ENCODE measurements around the gene MED16.
"Not testable (repeated sequence)": the region's sequence is repeated elsewhere in the genome, so short reads cannot be mapped to it uniquely, and the experiment has no call there.

The MED16 gene

DNA sequence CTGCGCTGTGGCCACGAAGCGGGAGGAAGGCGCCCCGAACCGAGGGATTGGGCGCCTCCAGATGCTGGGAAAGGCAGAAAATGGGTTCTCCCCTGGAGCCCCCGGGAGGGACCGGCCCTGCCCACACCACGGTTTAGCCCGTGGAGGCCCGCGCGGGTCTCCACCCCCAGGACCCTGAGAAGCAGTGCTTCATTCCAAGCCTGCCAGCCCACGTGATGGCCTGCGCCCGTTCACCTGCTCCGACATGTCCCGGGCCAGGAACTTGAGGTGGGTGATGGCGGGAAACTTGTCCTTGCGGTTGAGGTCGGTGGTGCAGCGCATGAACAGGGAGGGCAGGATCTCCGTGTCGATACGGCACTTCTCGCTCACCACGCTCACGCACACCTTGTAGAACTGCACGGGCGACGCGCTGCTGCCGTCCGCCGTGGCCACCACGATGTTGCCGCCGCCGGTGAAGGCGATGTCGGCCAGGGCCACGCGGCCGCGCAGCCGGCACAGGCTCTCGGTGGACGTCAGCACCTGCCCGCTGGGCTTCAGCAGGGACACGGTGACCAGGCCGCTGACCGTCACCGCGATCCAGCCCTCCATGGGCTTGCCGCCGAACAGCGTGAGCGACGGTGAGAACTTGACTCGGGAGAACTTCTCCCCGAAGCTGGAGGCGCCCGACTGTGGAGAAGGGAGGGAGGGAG lies 7.3 kb downstream of the MED16 start:
- DNase-seq = no peak

DNA sequence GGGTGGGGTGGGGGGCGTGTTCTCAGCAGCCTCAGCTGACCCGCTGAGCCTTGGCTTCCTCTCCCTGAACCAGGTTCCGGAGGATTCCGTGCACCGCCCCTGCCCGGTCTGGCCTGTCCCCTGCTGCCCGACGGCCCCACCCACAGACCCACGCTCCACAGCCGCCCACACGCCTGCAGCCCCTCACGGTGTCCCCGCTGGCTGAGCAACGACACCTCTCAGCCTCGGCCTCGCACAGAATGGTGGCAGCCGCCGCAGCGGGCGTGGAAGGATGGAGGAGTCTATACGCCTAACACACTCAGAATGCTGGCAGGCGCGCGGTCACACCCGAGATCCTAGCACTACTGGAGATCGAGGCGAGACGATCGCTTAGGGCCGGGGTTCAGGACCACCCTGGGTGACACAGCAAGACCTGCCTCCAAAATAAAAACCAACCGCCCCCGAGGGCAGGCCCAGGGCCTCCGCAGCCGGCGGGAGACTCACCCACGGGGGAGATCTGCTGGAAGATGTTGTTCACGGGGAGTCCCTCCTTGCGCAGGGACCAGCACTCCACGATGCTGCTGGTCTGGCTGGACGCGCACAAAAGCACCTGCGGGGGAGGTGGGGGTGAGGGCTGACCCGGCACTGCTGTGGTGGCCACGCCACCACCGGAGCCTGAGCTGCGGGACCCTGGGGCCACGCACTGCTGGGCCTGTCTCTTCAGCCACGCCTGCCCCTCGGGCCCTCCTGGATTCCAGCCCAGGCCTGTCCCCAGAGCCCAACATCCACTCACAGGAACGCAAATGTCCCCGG lies 8.4 kb downstream of the MED16 start:
- no peak for DNase-seq

DNA sequence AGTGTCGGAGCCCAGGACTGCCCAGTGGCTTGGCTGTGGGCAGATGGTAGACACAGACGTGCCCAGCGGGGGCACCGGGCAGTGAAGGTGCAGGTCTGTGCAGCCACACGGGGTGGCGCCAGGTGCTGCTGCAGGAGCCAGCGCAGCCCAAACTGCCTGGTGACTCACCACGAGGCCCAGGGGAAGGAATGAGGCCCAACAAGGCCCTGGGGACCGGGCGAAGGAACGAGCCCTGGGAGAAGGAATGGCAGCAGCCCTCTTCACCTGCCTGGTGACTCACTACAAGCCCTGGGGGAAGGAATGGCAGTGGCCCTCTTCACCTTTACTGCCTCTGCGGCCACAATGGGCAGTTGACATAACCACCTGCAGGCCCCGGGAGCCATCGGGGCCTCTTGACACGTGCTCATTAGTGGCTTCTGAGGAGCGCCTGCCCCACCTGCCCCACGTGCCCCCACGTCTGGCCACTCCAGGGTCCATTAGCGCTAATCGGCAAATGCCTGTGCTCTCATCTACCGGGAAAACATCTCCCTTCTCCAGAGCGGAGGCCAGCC lies 9.3 kb downstream of the MED16 start:
- no peak for DNase-seq

DNA sequence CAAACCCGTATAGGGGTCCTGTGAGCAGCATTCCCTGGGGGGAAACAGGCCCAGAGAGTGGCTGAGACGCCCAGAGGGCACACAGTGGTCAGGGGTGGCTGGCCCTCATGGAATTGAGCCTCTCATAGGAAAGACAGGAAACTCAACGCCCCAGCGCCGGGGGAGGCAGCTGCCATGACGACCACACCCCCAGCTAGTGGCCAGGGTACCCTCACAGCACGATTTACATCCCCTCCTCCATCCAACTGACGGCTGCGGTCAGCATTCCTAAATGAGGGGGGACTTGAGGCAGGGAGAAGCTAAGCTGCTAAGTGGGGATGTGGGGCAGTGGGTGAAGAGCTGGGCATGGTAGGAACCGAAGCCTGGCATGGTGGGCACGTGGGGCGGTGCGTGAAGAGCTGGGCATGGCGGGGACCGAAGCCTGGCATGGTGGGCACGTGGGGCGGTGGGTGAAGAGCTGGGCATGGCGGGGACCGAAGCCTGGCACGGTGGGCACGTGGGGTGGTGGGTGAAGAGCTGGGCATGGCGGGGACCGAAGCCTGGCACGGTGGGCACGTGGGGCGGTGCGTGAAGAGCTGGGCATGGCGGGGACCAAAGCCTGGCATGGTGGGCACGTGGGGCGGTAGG lies 10.0 kb downstream of the MED16 start:
- no peak for DNase-seq

DNA sequence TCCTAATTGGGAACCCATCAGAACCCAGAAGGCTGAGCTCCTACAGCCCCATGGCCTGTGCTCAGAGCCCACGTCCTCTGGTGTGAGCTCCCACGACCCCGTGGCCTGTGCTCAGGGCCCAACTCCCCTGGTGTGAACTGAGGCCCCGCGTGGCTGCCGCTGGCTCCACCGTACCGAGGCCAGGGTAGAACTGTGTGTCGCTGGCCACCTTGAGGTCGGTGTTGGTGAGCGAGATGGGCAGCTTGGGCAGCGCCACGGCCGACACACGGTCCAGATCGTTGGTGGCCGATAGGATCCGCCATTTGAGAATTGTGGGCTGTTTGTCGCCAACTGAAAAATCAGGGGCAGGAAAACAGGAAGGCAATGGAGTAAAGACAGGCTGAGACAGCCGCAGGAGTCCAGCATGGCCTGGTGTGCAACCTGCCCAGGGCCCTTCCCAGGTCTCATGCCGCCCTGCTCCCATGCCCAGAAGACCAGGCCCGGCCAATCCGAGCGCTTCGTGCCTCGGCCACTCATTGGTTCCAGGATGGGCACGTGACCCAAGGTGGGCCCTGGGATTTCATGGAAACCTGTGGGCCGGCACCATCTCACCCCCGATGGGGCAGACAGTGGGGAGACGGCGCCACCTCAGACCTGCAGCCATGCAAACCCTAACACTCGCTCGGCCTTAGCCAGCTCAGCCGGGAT lies 11.5 kb downstream of the MED16 start:
- no peak for DNase-seq

DNA sequence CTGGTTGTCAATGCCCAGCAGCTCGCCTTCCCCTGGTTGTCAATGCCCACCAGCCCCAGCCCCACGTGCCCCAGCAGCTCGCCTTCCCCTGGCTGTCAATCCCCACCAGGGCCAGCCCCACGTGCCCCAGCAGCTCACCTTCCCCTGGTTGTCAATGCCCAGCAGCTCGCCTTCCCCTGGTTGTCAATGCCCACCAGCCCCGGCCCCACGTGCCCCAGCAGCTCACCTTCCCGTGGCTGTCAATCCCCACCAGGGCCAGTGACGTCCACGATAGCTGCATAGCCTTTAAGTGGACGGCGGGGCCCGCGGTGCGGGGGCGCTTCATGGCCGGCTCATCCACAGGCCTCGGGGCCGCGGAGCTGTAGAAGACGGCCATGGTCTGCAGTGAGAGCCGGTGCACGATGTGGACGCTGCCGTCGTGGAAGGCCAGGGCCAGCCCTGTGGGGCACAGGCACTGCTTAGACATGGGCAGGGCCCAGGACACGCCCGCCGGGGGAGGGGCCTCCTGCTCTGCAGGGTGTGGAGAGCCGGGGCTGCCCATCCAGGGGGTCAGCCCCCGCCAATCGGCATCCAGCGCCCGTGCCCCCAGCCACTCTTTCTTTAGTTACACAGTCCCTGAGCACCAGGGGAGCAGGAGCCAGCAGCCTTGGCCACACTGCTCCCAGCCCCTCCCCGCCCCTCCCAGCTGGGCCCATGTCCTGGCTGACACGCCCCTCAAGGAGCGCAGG lies 13.1 kb downstream of the MED16 start:
- no peak for DNase-seq

DNA sequence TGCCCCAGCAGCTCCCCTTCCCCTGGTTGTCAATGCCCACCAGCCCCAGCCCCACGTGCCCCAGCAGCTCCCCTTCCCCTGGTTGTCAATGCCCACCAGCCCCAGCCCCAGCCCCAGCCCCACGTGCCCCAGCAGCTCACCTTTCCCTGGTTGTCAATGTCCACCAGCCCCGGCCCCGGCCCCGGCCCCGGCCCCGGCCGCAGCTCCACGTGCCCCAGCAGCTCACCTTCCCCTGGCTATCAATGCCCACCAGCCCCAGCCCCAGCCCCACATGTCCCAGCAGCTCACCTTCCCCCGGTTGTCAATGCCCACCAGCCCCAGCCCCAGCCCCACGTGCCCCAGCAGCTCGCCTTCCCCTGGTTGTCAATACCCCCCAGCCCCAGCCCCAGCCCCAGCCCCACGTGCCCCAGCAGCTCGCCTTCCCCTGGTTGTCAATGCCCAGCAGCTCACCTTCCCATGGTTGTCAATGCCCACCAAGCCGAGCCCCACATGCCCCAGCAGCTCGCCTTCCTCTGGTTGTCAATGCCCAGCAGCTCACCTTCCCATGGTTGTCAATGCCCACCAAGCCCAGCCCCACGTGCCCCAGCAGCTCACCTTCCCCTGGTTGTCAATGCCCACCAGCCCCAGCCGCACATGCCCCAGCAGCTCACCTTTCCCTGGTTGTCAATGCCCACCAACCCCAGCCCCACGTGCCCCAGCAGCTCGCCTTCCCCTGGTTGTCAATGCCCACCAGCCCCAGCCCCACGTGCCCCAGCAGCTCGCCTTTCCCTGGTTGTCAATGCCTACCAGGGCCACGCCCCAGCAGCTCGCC lies 14.0 kb downstream of the MED16 start:
- not testable (repeated sequence) for DNase-seq

DNA sequence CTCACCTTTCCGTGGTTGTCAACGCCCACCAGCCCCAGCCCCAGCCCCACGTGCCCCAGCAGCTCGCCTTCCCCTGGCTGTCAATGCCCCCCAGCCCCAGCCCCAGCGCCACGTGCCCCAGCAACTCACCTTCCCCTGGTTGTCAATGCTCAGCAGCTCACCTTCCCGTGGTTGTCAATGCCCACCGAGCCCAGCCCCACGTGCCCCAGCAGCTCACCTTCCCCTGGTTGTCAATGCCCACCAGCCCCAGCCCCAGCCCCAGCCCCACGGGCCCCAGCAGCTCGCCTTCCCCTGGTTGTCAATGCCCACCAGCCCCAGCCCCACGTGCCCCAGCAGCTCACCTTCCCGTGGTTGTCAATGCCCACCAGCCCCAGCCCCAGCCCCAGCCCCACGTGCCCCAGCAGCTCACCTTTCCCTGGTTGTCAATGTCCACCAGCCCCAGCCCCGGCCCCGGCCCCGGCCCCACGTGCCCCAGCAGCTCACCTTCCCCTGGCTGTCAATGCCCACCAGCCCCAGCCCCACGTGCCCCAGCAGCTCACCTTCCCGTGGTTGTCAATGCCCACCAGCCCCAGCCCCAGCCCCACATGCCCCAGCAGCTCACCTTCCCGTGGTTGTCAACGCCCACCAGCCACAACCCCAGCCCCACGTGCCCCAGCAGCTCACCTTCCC lies 14.9 kb downstream of the MED16 start:
- not testable (repeated sequence) for DNase-seq

DNA sequence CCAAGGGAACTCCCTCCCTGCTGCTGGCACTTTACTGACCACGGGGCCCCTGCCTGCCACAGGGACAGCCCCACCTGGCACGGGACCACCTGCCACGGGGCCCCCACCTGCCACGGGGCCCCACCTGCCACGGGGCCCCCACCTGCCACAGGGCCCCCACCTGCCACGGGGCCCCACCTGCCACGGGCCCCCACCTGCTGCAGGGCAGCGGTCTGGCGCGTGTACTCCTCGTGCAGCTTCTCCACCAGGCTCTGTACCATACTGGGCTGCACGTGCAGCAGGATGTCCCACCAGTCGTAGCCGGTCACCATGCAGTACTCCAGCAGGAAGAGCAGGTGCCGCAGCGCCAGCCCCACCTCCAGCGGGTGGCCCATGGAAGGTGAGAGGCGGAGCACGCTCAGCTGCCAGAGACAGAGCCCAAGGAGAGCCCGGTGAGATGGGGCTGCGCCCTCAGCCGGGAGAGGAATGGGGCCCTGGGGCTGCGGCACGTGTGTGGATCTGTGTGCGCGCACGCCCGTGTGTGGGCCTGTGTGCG lies 16.1 kb downstream of the MED16 start:
- no peak for DNase-seq

DNA sequence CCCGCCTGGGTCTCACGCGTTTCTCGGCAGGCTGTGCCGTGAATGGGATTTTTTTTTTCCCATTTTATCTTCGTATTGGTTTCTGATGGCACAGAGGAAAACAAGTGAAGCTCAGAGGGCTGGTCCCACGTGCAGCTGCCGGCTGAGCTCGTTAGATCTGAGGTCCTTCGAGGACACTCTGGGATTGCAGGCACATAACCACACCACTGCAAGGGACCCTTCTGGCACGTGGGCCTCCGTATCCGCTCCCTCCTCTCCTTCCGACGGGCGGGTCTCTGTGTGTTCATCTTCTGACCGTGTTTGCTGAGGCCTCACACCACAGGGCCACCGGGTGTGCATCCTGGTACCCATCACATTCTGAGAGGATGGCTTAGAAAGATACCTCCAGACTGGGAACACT lies 16.9 kb downstream of the MED16 start:
- no peak for DNase-seq

DNA sequence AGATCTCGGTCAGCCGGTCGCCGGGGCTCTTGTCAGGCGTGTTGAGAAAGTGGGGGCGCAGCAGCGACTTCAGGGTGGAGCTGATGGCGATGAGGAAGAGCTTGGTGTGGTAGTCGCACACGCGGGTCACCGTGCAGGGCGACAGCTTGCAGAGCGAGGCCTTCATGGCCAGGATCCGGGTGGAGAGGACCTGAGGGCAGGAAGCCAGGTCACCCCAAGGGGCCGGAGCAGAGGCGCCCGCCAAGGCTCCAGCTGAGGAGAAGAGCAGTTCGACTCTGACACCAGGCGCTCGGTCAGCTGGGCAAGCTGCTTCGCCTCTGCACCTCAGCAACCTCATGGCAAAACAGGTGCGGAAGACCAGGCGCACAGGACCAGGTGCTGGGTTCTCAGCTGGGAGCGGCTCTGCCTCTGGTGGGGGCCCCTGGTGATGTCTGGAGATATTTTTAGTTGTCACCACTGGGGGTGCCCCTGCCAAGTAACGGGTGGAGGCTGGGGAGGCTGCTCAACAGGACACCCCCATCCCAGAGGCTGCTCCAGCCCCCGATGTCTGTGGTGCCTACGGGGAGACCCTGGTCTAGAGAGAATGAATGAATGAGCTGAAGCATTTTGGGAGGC lies 17.6 kb downstream of the MED16 start:
- no peak for DNase-seq

DNA sequence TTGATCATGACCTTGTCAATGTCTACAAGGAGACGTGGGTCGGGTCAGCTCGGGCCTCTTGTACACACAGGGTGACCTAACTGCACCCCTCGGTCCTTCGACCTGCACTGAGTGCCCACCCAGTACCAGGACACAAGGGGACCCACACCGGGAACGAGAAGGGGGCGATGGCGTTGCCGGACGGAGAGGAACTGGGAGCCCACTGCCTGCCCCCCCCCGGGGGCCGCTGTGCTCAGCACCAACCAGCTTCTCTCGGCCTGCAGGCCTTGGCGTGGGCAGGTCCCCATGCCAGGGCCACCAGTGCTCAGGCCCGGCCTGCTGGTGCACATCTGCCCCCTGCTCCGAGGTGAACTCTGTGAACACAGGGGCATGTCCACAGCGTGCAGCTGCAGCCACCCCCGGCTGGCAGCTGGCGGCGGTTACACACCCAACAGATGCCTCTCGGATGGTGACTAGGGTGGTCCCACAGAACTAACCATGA lies 19.4 kb downstream of the MED16 start:
- no peak for DNase-seq

DNA sequence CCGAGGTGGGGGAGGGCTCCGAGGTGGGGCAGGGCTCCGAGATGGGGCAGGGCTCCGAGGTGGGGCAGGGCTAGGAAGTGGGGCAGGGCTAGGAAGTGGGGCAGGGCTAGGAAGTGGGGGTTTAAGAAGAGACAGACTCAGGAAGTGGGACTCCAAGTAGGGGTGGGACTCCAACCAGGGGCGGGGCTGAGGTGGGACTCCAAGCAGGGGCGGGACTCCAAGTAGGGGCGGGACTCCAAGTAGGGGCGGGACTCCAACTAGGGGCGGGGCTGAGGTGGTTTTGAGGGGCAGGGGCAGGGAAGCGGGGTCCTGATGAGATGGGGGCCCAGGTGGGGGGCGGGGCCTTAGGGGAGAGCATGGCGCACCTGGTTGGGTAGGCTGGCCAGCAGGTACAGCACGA lies 19.9 kb downstream of the MED16 start:
- DNase-seq = peak; percentile 64

DNA sequence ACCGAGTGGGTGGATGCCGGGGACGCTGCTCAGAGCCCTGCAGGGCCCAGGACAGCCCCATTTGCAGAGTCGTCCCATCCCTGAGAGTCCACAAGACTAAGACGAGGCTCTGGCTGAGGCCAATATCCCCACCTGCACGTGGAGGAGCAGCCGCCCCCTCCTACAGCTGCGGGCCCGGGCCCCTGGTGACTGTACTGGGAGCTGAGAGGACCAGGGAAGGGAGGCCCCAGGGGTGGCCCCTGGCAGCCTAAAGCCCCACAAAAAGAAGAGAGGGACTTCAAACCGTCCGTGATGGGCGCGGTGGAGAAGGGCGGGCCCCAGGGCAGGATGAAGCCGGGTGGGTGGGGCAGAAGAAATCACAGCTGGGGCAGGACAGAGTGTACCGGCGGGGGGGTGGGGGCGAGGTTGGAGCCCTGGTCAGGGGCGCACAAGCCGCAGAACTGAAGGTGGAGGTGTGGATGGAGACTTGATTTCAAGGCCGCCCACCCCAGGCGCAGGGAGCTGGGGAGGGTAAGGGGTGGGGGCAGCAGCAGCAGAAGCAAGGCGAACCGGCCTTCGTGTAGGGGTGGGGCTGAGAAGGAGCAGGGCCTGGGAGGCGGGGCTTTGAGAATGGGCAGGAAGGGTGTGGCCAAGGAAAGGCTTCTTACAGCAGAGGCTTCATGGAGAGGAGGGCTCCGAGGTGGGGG lies 20.6 kb downstream of the MED16 start:
- DNase-seq = peak; percentile 81

DNA sequence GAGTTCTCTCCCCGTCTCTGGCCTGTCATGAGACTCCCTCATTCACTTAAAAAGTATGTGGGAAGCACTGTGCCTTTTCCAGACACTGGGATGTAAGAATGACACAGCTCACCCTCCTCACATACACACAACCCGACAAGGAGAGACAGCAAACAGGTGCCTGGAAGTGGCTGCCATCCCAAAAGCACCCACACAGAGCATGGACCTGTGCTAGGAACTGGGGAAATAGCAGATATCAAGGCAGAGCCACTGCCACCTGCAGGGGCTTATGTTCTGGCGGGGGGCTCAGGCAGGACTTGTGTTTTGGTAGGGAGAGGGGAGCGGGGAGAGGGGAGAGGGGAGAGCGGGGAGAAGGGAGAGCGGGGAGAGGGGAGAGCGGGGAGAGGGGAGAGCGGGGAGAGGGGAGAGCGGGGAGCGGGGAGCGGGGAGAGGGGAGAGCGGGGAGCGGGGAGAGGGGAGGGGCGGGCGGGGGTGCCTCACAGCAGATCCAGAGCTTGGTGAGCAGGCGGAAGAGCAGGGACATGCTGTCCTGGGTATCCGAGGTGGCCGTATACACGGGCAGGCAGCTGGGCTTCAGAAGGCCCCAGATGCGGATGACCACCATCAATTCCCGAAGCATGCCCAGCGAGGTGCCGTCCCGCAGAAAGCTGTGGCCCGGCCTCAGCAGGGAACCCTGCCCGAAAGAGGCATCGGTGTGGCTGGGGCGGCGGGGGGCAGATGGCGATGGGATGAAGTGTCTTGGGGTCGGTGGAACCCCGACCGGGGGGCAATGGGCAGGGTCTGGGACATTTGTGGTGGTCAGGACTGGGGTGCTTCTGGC lies 21.3 kb downstream of the MED16 start:
- peak; percentile 13 for DNase-seq

DNA sequence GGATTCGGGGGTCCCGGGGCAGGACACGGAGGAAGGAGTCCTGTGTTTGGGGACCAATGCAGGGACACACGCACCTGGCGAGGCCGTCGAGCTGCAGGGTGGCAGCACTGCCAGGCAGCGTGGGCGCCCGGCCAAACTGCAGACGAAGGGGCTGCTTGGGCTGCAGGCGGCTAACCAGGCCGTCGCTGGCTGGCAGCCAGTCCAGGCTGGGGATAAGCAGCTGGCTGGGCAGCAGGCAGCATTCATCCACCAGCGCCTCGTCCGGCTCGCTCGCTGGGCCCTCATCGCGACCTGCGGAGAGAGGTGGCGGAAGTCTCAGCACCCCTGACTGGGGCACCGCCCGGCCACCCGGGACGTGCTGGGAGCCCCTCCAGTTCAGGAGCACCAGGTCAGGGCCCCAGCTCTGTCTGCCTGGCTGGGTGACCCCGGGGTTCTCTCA lies 22.0 kb downstream of the MED16 start:
- no peak for DNase-seq

DNA sequence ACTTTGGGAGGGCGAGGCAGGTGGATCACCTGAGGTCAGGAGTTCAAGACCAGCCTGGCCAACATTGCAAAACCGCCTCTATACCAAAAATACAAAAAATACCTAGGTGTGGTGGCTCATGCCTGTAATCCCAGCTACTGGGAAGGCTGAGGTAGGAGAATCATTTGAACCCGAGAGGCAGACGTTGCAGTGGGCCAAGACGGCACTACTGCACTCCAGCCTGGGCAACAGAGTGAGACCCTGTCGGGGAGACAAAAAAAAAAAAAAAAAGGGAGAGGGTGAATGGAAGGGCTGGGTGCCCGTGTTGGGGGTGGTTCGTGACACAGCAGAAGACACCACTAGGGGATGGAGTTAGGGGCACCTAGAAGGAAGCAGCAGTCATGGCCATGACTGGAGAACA lies 22.7 kb downstream of the MED16 start:
- no peak for DNase-seq

Data from activated naive CD4-positive, alpha-beta T cell treated with Interleukin-2 at 50 U/mL for 16 hours (primary cell).